GM19193 (cell line): ENCODE data around the gene MYPOP.

Source experiments
- POLR2A ChIP-seq: IDR thresholded peaks from 4 replicates; pipeline ENCODE4 v1.6.1; 2011; ENCODE audit not compliant: insufficient read depth, insufficient read length; ENCODE audit errors: extremely low read depth

The MYPOP gene

DNA sequence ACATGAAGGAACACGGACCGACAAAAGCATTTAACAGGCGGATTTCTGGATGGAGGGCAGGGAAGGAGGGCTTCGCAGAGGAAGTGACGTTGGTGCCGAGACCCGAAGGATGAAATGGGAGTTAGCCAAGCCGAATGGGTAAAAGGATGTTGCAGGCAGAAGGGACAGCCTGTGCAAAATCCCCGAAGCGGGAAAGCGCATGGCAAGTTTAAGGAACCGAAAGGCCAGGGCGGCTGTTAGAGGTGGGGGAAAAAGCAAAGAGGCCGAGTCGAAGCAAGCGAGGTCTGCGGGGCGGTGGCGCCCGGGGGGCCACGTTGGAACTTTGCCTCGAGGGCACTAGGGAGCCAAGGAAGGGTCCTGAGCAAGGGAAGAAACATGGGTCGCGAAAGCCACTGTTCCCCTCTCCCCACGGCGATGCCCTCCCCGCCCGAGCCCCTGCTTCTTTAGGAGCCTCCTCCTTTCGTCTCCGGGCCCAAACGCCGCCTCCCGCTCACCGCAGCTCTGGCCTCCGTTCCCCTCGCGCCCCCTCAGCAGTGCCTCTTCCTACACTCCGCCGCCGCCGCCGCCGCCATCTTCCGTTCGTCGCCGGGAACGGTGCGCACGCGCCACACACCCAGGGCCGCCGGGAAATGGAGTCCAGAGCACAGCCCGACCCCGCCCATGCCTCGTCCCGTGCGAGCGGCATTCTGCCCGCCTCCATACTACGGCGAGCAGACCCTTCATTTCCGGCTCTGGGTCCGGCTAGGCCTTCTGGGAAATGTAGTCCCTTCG, 39.7 kb downstream of the MYPOP start, which contains the start of gene SYMPK:
Gene SYMPK, minus strand, starts transcription at position 584 of the 771 bp plus-strand sequence. CDS start 8,652 bp downstream, outside the sequence.
- TF ChIP-seq POLR2A: peak; percentile 82

DNA sequence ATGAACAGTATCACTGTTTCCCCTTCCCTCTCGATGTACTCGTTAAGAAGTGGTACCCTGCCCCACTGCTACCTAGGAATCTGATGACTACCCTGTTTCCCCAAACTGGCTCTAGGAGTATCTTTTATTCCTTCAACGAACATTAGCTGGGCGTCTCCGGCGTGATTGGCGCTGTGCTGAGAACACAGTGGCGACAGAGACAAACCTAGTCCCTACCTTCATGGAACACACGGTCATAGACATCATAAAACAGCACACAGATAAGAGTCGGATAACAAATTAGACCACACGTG, 40.2 kb downstream of the MYPOP start:
- no peak for TF ChIP-seq POLR2A

DNA sequence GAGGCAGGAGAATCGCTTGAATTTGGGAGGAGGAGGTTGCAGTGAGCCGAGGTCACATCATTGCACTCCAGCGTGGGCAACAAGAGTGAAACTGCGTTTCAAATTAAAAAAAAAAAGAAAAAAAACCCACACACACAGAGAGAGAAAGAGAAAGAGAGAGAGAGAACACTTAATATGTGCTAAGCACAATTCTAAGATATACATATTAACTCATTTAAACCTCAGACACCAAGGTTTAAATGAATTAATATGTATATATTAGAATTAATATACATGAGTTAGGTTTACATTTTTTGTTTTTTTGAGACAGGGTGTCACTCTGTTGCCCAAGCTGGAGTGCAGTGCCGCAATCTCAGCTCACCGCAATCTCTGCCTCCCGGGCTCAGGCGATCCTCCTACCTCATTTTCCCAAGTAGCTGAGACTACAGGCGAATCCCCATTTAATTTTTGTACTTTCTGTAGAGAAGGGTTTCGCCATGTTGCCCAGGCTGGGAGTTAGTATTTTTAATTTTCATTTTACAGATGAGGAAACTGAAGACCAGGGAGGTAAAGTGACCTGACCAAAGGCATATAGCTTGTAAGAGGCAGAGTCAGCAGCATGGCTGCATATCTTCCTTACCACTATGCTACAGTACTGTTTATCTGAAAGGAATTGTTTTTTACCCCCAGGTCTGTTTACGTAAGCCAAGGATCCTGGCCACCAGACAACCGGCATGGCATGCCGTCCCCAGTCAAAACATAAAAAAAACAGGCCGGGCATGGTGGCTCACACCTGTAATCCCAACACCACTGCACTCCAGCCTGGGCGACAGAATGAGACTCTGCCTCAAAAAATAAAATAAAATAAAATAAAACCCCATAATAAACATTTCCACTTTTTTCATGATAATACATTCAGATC, 41.8 kb downstream of the MYPOP start:
- TF ChIP-seq POLR2A: no peak

DNA sequence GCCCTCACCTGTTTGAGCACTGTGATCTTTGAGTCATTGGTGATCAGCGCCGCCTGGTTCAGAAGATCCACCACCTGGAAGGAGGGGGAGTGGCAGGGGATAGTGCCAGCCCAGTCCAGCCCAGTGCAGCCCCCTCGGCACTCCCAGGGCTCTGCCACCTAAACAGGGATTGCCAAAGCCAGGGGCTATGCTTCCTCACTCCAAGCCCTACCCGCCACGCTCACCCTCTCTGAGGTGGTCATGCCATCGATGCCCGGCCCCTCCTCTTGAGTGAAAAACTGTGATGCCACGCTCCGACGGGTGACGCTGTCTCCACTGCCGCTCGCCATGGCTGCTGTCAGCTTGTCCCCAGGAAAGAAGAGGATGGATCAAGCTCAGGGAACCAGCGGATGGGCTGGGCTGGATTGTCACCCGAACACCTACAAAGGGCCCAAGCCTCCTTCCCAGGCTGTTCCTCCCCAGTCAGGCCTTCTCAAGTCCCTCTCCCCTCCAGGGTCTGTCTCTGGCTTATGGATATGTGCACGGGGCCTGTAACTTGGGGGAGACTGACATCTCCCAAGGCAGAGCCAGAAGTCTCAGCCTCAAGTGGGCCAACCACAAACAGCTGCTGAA, 48.1 kb downstream of the MYPOP start:
- TF ChIP-seq POLR2A: no peak

DNA sequence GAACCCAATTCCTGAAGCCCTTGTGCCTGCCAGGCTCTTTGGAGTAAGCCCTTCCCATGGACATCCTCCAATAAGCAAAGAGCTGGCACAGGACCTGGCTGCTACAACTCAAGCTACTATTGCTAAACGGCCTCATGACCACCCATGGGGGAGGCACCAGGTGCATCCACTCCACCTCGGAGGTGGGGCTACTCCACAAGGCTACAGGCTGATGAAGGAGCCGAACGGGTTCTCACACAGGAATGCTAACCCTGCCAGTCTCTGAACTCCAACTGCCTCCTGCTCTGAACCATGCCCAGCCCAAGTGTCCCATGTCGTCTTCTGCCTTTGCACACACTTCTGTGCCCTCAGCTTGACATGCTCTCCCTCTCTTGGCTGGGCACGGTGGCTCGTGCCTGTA, 49.4 kb downstream of the MYPOP start:
- TF ChIP-seq POLR2A: no peak

DNA sequence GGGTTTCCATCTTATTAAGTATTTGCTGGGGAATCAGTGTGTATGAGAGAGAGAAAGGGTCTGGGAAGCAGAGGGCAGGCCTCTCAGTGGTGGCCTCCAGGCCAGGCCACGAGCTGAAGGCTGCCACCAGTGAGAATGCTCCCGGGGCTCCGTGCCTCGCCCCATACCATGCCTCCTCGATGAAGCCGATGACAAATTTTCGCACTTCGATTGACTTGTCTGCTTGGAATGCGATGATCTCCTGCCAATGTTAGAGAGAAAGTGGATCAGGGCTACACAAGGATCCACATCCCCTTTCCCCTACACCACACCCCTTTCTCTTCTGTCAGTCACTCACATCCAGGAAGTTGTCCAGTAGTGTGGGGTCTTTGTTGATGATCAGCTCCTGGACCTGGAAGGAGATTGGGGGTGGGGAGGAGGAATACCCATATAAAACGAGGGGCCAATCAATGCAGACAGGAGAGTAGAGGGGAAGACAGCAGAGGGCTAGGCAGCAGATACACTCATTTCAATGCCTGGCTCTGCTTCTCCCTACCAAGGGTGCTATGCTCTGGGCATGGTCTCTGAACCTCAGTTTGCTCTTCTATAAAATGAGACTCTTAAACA, 50.2 kb downstream of the MYPOP start:
- TF ChIP-seq POLR2A: no peak

DNA sequence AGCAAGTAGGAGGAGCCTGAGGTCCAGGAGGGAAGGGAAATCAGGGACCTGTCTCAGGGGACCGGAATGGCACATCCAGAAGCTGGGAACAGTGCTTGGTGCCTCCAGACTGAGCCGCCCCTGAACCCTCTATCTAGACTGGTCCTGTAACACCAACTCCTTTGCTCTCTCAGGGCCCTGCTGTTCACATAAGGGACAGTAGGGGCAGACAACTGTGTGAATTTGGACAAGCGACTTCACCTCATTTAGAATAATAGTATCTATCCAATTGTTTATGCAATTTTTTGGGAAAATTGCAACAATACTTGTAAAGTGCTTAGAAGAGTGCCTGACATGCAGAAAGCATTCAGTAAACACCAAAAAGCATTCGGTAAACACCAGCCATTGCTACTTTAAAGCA, 53.5 kb downstream of the MYPOP start:
- TF ChIP-seq POLR2A: no peak

DNA sequence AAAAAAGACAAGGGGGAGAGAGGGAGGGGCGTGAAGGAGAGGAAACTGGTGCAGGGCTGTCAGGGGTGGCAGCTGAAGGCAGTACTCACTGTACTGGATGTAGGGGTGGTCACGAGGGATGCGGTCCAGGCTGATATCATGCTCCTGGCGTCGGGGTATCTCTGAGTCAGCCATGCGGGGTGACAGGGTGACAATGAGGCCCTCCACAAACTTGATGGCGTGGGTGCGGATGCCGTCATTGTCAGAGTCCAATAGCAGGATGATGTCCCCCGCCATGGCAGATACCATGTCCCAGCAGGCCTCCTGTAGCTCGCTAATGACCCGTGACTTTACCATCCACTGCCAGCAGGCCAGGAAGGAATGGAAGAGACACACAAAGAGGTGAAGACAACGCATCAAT, 54.8 kb downstream of the MYPOP start:
- no peak for TF ChIP-seq POLR2A

DNA sequence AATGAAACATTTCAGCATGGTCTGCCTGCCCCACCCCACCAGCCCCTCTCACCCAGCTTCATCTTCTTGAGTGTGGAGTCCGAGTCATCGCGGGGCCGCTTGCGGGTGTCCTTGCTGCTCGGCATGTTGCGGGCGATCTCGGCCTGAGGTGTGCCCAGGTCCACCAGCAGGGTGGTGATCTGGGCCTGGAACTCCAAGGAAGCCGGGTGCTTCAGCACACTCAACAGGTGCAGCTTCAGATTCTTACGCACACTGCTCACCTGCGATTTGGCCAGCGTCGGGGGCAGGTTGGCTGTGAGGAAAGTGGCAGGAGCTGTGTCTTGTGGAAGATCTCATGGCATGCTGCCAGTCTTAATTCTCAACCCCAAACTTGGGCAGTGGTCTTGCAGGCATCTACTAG, 60.2 kb downstream of the MYPOP start:
- no peak for TF ChIP-seq POLR2A
